A549 (cell line): ENCODE results near the gene C1orf21.

Experiments
- ATOH8 ChIP-seq: fragments of 250-450 bp; sonication (Bioruptor Pico); IDR thresholded peaks from 2 replicates; pipeline ENCODE4 v1.5.0; 2020; ENCODE audit warnings: low read depth, mild to moderate bottlenecking, moderate library complexity
- CTCF ChIP-seq: fragments of >200 bp; sonication (Bioruptor Twin); formaldehyde crosslinking; IDR thresholded peaks from 3 replicates; pipeline ENCODE4 v1.5.1; 2016
- EP300 ChIP-seq, 2 experiments: fragments of >200 bp; sonication (Bioruptor Twin); formaldehyde crosslinking; IDR thresholded peaks; 2 replicates in 1 of 2; 3 replicates in 1 of 2; pipeline ENCODE4 v1.6.1; 2016 to 2017
- HEYL ChIP-seq: fragments of 250-450 bp; sonication (Bioruptor Pico); IDR thresholded peaks from 2 replicates; pipeline ENCODE4 v1.8.0; 2021; ENCODE audit warnings: mild to moderate bottlenecking, moderate library complexity
- KDM1A ChIP-seq: fragments of 200-600 bp; sonication (generic); IDR thresholded peaks from 2 replicates; pipeline ENCODE4 v1.6.1; 2016; ENCODE audit warnings: low read depth, mild to moderate bottlenecking
- KDM5A ChIP-seq: fragments of 200-600 bp; sonication (generic); IDR thresholded peaks from 2 replicates; pipeline ENCODE4 v1.6.1; 2016; ENCODE audit warnings: antibody characterized with exemption, mild to moderate bottlenecking
- MAFK ChIP-seq: fragments of 450-650 bp; IDR thresholded peaks from 2 replicates; pipeline ENCODE4 v1.6.1; 2014; ENCODE audit not compliant: partially characterized antibody
- MAX ChIP-seq: IDR thresholded peaks from 2 replicates; pipeline ENCODE4 v1.6.1; 2012
- MAZ ChIP-seq: fragments of 150-350 bp; IDR thresholded peaks from 2 replicates; pipeline ENCODE4 v1.6.1; 2014; ENCODE audit warnings: antibody characterized with exemption, low read depth, low read length, borderline replicate concordance
- MYC ChIP-seq: IDR thresholded peaks from 2 replicates; pipeline ENCODE4 v1.6.1; 2012; ENCODE audit warnings: mild to moderate bottlenecking, inconsistent platforms, low read length, improper control_type of control experiment, borderline replicate concordance
- RAD21 ChIP-seq, 2 experiments: fragments of >200 bp in 1 of 2; sonication (Bioruptor Twin) in 1 of 2; formaldehyde crosslinking in 1 of 2; IDR thresholded peaks in 1 of 2; conservative IDR thresholded peaks in 1 of 2; 2 replicates in 1 of 2; 3 replicates in 1 of 2; pipeline ENCODE4 v1.6.1; 2012 to 2018; ENCODE audit warnings: inconsistent platforms in 1 of 2
- SMC3 ChIP-seq: fragments of >200 bp; sonication (Bioruptor Twin); formaldehyde crosslinking; IDR thresholded peaks from 3 replicates; pipeline ENCODE4 v1.6.1; 2018; ENCODE audit warnings: inconsistent platforms
- ZFP36 ChIP-seq: fragments of 450-650 bp; IDR thresholded peaks from 2 replicates; pipeline ENCODE4 v1.6.1; 2014; ENCODE audit warnings: borderline replicate concordance; ENCODE audit not compliant: partially characterized antibody
- ZSCAN20 ChIP-seq: fragments of 250-450 bp; sonication (Bioruptor Pico); IDR thresholded peaks from 2 replicates; pipeline ENCODE4 v1.8.0; 2022; ENCODE audit warnings: mild to moderate bottlenecking, moderate library complexity

- no peak for TF ChIP-seq KDM5A
- no peak for TF ChIP-seq CTCF
- TF ChIP-seq KDM1A = no peak
- no peak for TF ChIP-seq HEYL (CRISPR knock-in tag)
- TF ChIP-seq MAX = no peak
- TF ChIP-seq MYC = no peak
- TF ChIP-seq ATOH8 = no peak
- TF ChIP-seq SMC3 = no peak
- no peak for TF ChIP-seq EP300 (IDR thresholded peaks at IDR 0.05)
- no peak for TF ChIP-seq MAZ
- no peak for TF ChIP-seq RAD21 (conservative IDR thresholded peaks at IDR 0.05 in 1 of 2, IDR thresholded peaks at IDR 0.05 in 1 of 2)
- TF ChIP-seq ZFP36 = no peak
- no peak for TF ChIP-seq MAFK
- no peak for TF ChIP-seq ZSCAN20
Observed at GRCh38 chr1:184395370-184395769, 8.5 kb downstream of the C1orf21 start.
